Tibial artery (tissue), 4 donors: ENCODE results near the gene PLEKHG2.
"Not testable (repeated sequence)": the region's sequence is repeated elsewhere in the genome, so short reads cannot be mapped to it uniquely, and the experiment has no call there.

ENCODE experiments used
- DNase-seq, 2 donors: peaks; one replicate each; pipeline ENCODE4 v3.0.0-alpha.2; 2019
- H3K27ac ChIP-seq, 2 donors: fragments of 200-600 bp; sonication (generic) in 1 of 2; 1 replicate in 1 of 2; 2 replicates in 1 of 2; pipeline ENCODE4 v1.5.1; 2018 to 2019; ENCODE audit warnings: mild to moderate bottlenecking in 1 of 2
- H3K27me3 ChIP-seq, 2 donors: fragments of 200-600 bp; sonication (generic) in 1 of 2; one replicate each; pipeline versions ENCODE4 v1.5.1 to v1.6.0; 2016 to 2019
- H3K36me3 ChIP-seq, 3 donors: fragments of 200-600 bp; sonication (generic) in 2 of 3; one replicate each; pipeline ENCODE4 v1.5.1; 2016 to 2019; ENCODE audit warnings: mild to moderate bottlenecking in 2 of 3
- H3K4me1 ChIP-seq, 4 donors: fragments of 200-600 bp; sonication (generic) in 2 of 4; 1 replicate in 3 of 4; 2 replicates in 1 of 4; pipeline ENCODE4 v1.5.1; 2016 to 2019
- H3K4me3 ChIP-seq, 2 donors: fragments of 200-600 bp; sonication (generic) in 1 of 2; 1 replicate in 1 of 2; 2 replicates in 1 of 2; pipeline ENCODE4 v1.5.1; 2018 to 2019; ENCODE audit warnings: mild to moderate bottlenecking in 2 of 2
- H3K9me3 ChIP-seq, 3 donors: fragments of 200-600 bp; sonication (generic) in 1 of 3; one replicate each; pipeline ENCODE4 v1.5.1; 2016 to 2019
- intact Hi-C: fragments of 100-400 bp; cut with DNase I; formaldehyde crosslinking; loops from one replicate; pipeline ENCODE4 v1.15.0; 2023; ENCODE audit warnings: low total_unique reads
- TF ChIP-seq, protein P1 (sequence below), 2 experiments: fragments of 200-600 bp in 1 of 2; fragments of 450-650 bp in 1 of 2; IDR thresholded peaks; one replicate each; pipeline ENCODE4 v1.5.1; 2017 to 2019; ENCODE audit warnings: antibody characterized with exemption in 2 of 2, mild to moderate bottlenecking in 1 of 2, moderate library complexity in 1 of 2

Gene PLEKHG2

DNA sequence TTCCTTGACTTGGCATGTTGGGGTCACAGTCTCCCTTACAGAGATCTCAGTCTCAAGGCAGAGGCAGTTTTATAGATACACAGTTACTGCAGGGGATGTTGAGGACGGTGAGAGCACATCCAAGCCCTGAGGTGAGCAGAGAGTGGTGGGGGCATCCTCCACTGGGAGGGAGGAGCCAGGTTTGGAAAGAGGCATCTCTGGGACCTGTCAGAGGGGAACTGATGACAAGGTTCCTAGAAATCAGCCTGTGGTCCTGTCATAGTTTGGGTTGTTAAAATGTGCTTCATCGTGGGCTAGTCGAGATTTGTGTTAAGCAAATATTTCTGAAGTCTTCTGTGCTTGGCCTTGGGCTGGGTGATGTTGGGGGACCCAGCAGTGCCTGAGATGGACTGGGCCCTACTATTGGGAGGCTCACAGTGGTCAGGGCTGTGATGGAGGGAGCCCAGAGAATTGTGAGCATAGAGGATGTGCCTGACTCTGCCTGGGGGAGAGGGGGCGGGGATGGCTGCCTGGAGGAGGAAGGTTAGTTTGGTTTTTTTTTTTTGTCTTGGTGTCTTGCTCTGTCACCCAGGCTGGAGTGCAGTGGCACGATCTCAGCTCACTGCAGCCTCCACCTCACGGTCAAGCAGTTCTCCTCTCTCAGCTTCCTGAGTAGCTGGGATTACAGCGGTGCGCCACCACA lies 36.8 kb downstream of the PLEKHG2 start:
- peaks cover 7 to 36% (median 11%) of the 10 kb centered on the region in 3 donors for H3K36me3 ChIP-seq
- H3K9me3 ChIP-seq, result no peaks in the 10 kb centered on the region
- intact Hi-C loops, result no loop called here
- H3K4me1 ChIP-seq, result peaks cover 0 to 49% (median 36%) of the 10 kb centered on the region in 4 donors
- H3K4me3 ChIP-seq, result no peak overlapping the region
- H3K27ac ChIP-seq, result no peak overlapping the region
- no peak for DNase-seq
- TF ChIP-seq, protein P1, sequence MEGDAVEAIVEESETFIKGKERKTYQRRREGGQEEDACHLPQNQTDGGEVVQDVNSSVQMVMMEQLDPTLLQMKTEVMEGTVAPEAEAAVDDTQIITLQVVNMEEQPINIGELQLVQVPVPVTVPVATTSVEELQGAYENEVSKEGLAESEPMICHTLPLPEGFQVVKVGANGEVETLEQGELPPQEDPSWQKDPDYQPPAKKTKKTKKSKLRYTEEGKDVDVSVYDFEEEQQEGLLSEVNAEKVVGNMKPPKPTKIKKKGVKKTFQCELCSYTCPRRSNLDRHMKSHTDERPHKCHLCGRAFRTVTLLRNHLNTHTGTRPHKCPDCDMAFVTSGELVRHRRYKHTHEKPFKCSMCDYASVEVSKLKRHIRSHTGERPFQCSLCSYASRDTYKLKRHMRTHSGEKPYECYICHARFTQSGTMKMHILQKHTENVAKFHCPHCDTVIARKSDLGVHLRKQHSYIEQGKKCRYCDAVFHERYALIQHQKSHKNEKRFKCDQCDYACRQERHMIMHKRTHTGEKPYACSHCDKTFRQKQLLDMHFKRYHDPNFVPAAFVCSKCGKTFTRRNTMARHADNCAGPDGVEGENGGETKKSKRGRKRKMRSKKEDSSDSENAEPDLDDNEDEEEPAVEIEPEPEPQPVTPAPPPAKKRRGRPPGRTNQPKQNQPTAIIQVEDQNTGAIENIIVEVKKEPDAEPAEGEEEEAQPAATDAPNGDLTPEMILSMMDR (IDR thresholded peaks at IDR 0.05), result no peak
- no peaks in the 10 kb centered on the region for H3K27me3 ChIP-seq

- DNase-seq, H3K4me3 ChIP-seq, H3K9me3 ChIP-seq, intact Hi-C loops, H3K27ac ChIP-seq, H3K27me3 ChIP-seq: not testable (repeated sequence)
- peaks cover 16 to 53% (median 19%) of the 10 kb centered on the region in 3 donors for H3K36me3 ChIP-seq
- peaks cover 0 to 41% (median 30%) of the 10 kb centered on the region in 4 donors for H3K4me1 ChIP-seq
Measured at GRCh38 chr19:39451257-39451656, 38.8 kb downstream of the PLEKHG2 start.

- Histone ChIP-seq H3K4me1 (no peaks in the 10 kb centered on the region), H3K27me3 (no peaks in the 10 kb centered on the region), H3K9me3 (no peaks in the 10 kb centered on the region), H3K4me3 (no peak overlapping the region), H3K27ac (no peak overlapping the region), H3K36me3 (peaks cover 76 to 94% (median 79%) of the 10 kb centered on the region in 3 donors)
- intact Hi-C loops, result no loop called here
- TF ChIP-seq, protein P1 (IDR thresholded peaks at IDR 0.05), result no peak
- no peak for DNase-seq
Measured at GRCh38 chr19:39463403-39463802, 50.9 kb downstream of the PLEKHG2 start.

- no peaks in the 10 kb centered on the region for H3K27me3 ChIP-seq
- intact Hi-C loops, result no loop called here
- no peak overlapping the region for H3K27ac ChIP-seq
- TF ChIP-seq, protein P1 (IDR thresholded peaks at IDR 0.05), result no peak
- DNase-seq, result no peak
- no peaks in the 10 kb centered on the region for H3K4me1 ChIP-seq
- H3K36me3 ChIP-seq, result peaks cover 76 to 94% (median 79%) of the 10 kb centered on the region in 3 donors
- no peaks in the 10 kb centered on the region for H3K9me3 ChIP-seq
- no peak overlapping the region for H3K4me3 ChIP-seq
Measured at GRCh38 chr19:39465956-39466747, 53.7 kb downstream of the PLEKHG2 start.

GRCh38 chr19:39467941-39468340 lies 55.5 kb downstream of the PLEKHG2 start:
- intact Hi-C loops, result no loop called here
- no peak overlapping the region for H3K4me3 ChIP-seq
- H3K27ac ChIP-seq, result no peak overlapping the region
- no peaks in the 10 kb centered on the region for H3K27me3 ChIP-seq
- TF ChIP-seq, protein P1 (IDR thresholded peaks at IDR 0.05), result no peak
- no peaks in the 10 kb centered on the region for H3K9me3 ChIP-seq
- H3K4me1 ChIP-seq, result no peaks in the 10 kb centered on the region
- DNase-seq, result no peak
- H3K36me3 ChIP-seq, result peaks cover 88 to 95% (median 94%) of the 10 kb centered on the region in 3 donors

GRCh38 chr19:39469036-39469435 lies 56.6 kb downstream of the PLEKHG2 start:
- no peaks in the 10 kb centered on the region for H3K9me3 ChIP-seq
- H3K36me3 ChIP-seq, result peaks cover 99 to 100% (median 99%) of the 10 kb centered on the region in 3 donors
- intact Hi-C loops, result no loop called here
- H3K27ac ChIP-seq, result no peak overlapping the region
- DNase-seq, result no peak
- TF ChIP-seq, protein P1 (IDR thresholded peaks at IDR 0.05), result no peak
- H3K4me1 ChIP-seq, result no peaks in the 10 kb centered on the region
- H3K4me3 ChIP-seq, result no peak overlapping the region
- no peaks in the 10 kb centered on the region for H3K27me3 ChIP-seq
